Gastrocnemius medialis (tissue), 4 donors: ENCODE results near the gene SLC30A7. TPM values are rescaled to one million over a fixed set of nuclear protein-coding genes. Genes with fewer than 3 reads are reported as not detected.
"Not testable (repeated sequence)": the region's sequence is repeated elsewhere in the genome, so short reads cannot be mapped to it uniquely, and the experiment has no call there.

Experiments
- ATAC-seq, 2 donors: fragments of 150-250 bp; one replicate each; pipeline ENCODE4 v1.9.1; 2016
- DNase-seq, 2 donors: peaks; one replicate each; pipeline ENCODE4 v3.0.0-alpha.2; 2019
- H3K27ac ChIP-seq, 4 donors: fragments of 200-600 bp; sonication (generic); 1 replicate in 1 of 4; 2 replicates in 3 of 4; pipeline ENCODE4 v1.5.1; 2016 to 2018; ENCODE audit warnings: mild to moderate bottlenecking in 2 of 4, moderate library complexity in 1 of 4
- H3K27me3 ChIP-seq, 3 donors: fragments of 200-600 bp; sonication (generic) in 2 of 3; 1 replicate in 1 of 3; 2 replicates in 2 of 3; pipeline versions ENCODE4 v1.5.1 to v1.6.0; 2016 to 2019; ENCODE audit warnings: mild to moderate bottlenecking in 1 of 3, moderate library complexity in 1 of 3
- H3K36me3 ChIP-seq, 2 donors: fragments of 200-600 bp; sonication (generic) in 1 of 2; one replicate each; pipeline ENCODE4 v1.5.1; 2017 to 2018
- H3K4me1 ChIP-seq, 2 donors: fragments of 200-600 bp; sonication (generic) in 1 of 2; one replicate each; pipeline ENCODE4 v1.5.1; 2016 to 2017; ENCODE audit warnings: mild to moderate bottlenecking in 2 of 2
- H3K4me3 ChIP-seq, 4 donors: fragments of 200-600 bp; sonication (generic) in 3 of 4; 1 replicate in 1 of 4; 2 replicates in 3 of 4; pipeline ENCODE4 v1.5.1; 2016 to 2019; ENCODE audit warnings: mild to moderate bottlenecking in 2 of 4
- H3K9me3 ChIP-seq, 3 donors: fragments of 200-600 bp; sonication (generic) in 2 of 3; 1 replicate in 1 of 3; 2 replicates in 2 of 3; pipeline ENCODE4 v1.5.1; 2016 to 2019
- CTCF ChIP-seq, 5 experiments: fragments of 450-650 bp in 3 of 5; fragments of 200-600 bp in 2 of 5; sonication (generic) in 2 of 5; IDR thresholded peaks in 4 of 5; conservative IDR thresholded peaks in 1 of 5; 1 replicate in 4 of 5; 2 replicates in 1 of 5; pipeline ENCODE4 v1.5.1; 2016 to 2019; ENCODE audit warnings: antibody characterized with exemption in 5 of 5, mild to moderate bottlenecking in 3 of 5, moderate library complexity in 3 of 5
- POLR2A ChIP-seq, 2 donors: fragments of 450-650 bp; IDR thresholded peaks; one replicate each; pipeline ENCODE4 v1.6.1; 2017; ENCODE audit warnings: antibody characterized with exemption in 2 of 2, mild to moderate bottlenecking in 2 of 2, moderate library complexity in 2 of 2
- in situ Hi-C, 4 donors: fragments of 200-750 bp; cut with MboI; loops; one replicate each; pipeline versions ENCODE4 v1.15.0 to v1.8.0; 2017; ENCODE audit warnings: low sequenced_read_pairs in 4 of 4
- intact Hi-C: fragments of 100-400 bp; cut with DNase I; formaldehyde crosslinking; loops from one replicate; pipeline ENCODE4 v1.15.1; 2023; ENCODE audit warnings: low total_unique reads
- total RNA-seq, 4 donors: library from RNA; depleted of rRNA; stranded (reverse); fragments of >200 nt; gene quantifications; one replicate each; pipeline versions ENCODE4 v1.1.0 to v1.2.3, GENCODE V29; 2016

Gene SLC30A7
- total RNA-seq, 4 donors from 2014 or later = 1.5 to 6.2 (median 3.5) TPM

GRCh38 chr1:100926240-100926639 is 30.4 kb downstream of the SLC30A7 start:
- intact Hi-C loops = no loop called here
- in situ Hi-C loops = no loop called here

GRCh38 chr1:100927276-100927675 is 31.4 kb downstream of the SLC30A7 start:
- Histone ChIP-seq H3K4me1 (no peaks in the 10 kb centered on the region), H3K4me3 (no peak overlapping the region), H3K36me3 (peaks cover 0 to 14% of the 10 kb centered on the region in 2 donors), H3K27ac (no peak overlapping the region), H3K27me3 (no peaks in the 10 kb centered on the region), H3K9me3 (no peaks in the 10 kb centered on the region)
- in situ Hi-C loops = no loop called here
- ATAC-seq (no peak), DNase-seq (no peak)
- intact Hi-C loops = no loop called here
- no peak for TF ChIP-seq CTCF (IDR thresholded peaks at IDR 0.05 in 4 of 5, conservative IDR thresholded peaks at IDR 0.05 in 1 of 5)
- TF ChIP-seq POLR2A (IDR thresholded peaks at IDR 0.05) = no peak

More at GRCh38 chr1:100926240-100926639, 30.4 kb downstream of the SLC30A7 start:
- no peak overlapping the region for H3K4me3 ChIP-seq
- DNase-seq (no peak), ATAC-seq (no peak)
- H3K4me1 ChIP-seq = no peaks in the 10 kb centered on the region
- H3K36me3 ChIP-seq = peaks cover 0 to 21% of the 10 kb centered on the region in 2 donors
- no peak overlapping the region for H3K27ac ChIP-seq
- no peaks in the 10 kb centered on the region for H3K27me3 ChIP-seq
- no peaks in the 10 kb centered on the region for H3K9me3 ChIP-seq
- no peak for TF ChIP-seq CTCF (IDR thresholded peaks at IDR 0.05 in 4 of 5, conservative IDR thresholded peaks at IDR 0.05 in 1 of 5)

GRCh38 chr1:100928128-100928527 is 32.2 kb downstream of the SLC30A7 start:
- ATAC-seq = no peak
- H3K9me3 ChIP-seq = no peaks in the 10 kb centered on the region
- no peaks in the 10 kb centered on the region for H3K4me1 ChIP-seq
- in situ Hi-C loops (no loop called here), intact Hi-C loops (no loop called here)
- no peak overlapping the region for H3K27ac ChIP-seq
- no peak overlapping the region for H3K4me3 ChIP-seq
- TF ChIP-seq CTCF (IDR thresholded peaks at IDR 0.05 in 4 of 5, conservative IDR thresholded peaks at IDR 0.05 in 1 of 5) (peak in 1 of 5 experiments; percentile 19), POLR2A (IDR thresholded peaks at IDR 0.05) (no peak)
- no peak for DNase-seq
- H3K27me3 ChIP-seq = no peaks in the 10 kb centered on the region
- peaks cover 0 to 10% of the 10 kb centered on the region in 2 donors for H3K36me3 ChIP-seq

GRCh38 chr1:100930494-100930893 is 34.6 kb downstream of the SLC30A7 start:
- DNase-seq (no peak), ATAC-seq (no peak)
- Histone ChIP-seq H3K27ac (no peak overlapping the region), H3K9me3 (no peaks in the 10 kb centered on the region), H3K4me1 (peaks cover 0 to 7% of the 10 kb centered on the region in 2 donors), H3K36me3 (peaks cover 0 to 10% of the 10 kb centered on the region in 2 donors), H3K27me3 (no peaks in the 10 kb centered on the region), H3K4me3 (no peak overlapping the region)
- intact Hi-C loops (no loop called here), in situ Hi-C loops (no loop called here)
- no peak for TF ChIP-seq POLR2A (IDR thresholded peaks at IDR 0.05)
- TF ChIP-seq CTCF (IDR thresholded peaks at IDR 0.05 in 4 of 5, conservative IDR thresholded peaks at IDR 0.05 in 1 of 5) = no peak

GRCh38 chr1:100931716-100932115 is 35.8 kb downstream of the SLC30A7 start:
- no peak for ATAC-seq
- no peak overlapping the region for H3K4me3 ChIP-seq
- in situ Hi-C loops = no loop called here
- intact Hi-C loops = no loop called here
- H3K4me1 ChIP-seq = peaks cover 0 to 7% of the 10 kb centered on the region in 2 donors
- no peaks in the 10 kb centered on the region for H3K27me3 ChIP-seq
- no peak for DNase-seq
- H3K36me3 ChIP-seq = no peaks in the 10 kb centered on the region
- no peak for TF ChIP-seq CTCF (IDR thresholded peaks at IDR 0.05 in 4 of 5, conservative IDR thresholded peaks at IDR 0.05 in 1 of 5)
- no peak for TF ChIP-seq POLR2A (IDR thresholded peaks at IDR 0.05)
- H3K9me3 ChIP-seq = no peaks in the 10 kb centered on the region
- no peak overlapping the region for H3K27ac ChIP-seq

GRCh38 chr1:100933555-100933954 is 37.7 kb downstream of the SLC30A7 start:
- ATAC-seq, DNase-seq, H3K9me3 ChIP-seq, in situ Hi-C loops, H3K4me1 ChIP-seq, H3K27me3 ChIP-seq, H3K4me3 ChIP-seq, intact Hi-C loops, H3K27ac ChIP-seq: not testable (repeated sequence)
- peaks cover 0 to 12% of the 10 kb centered on the region in 2 donors for H3K36me3 ChIP-seq
